NAMALWA (cell line): ENCODE measurements around the gene ELFN1.
"Not testable (repeated sequence)": the region's sequence is repeated elsewhere in the genome, so short reads cannot be mapped to it uniquely, and the experiment has no call there.

Experiments
- DNase-seq: peaks from one replicate; pipeline ENCODE4 v3.0.0-alpha.2; 2015; ENCODE audit warnings: low spot score

ELFN1 gene

GRCh38 chr7:1757601-1758000 is 87.5 kb downstream of the ELFN1 start:
- no peak for DNase-seq

GRCh38 chr7:1758028-1758858 is 88.2 kb downstream of the ELFN1 start:
- DNase-seq: peak; percentile 80

- no peak for DNase-seq
These were observed 88.9 kb downstream of the ELFN1 start for GRCh38 chr7:1758859-1759521.

GRCh38 chr7:1761097-1761496 is 91.0 kb downstream of the ELFN1 start:
- DNase-seq: no peak

GRCh38 chr7:1761774-1762173 is 91.7 kb downstream of the ELFN1 start:
- DNase-seq: no peak

GRCh38 chr7:1762238-1762945 is 92.3 kb downstream of the ELFN1 start:
- DNase-seq: no peak

GRCh38 chr7:1763033-1763432 is 93.0 kb downstream of the ELFN1 start:
- DNase-seq: no peak

GRCh38 chr7:1763911-1764310 is 93.8 kb downstream of the ELFN1 start:
- DNase-seq: not testable (repeated sequence)

GRCh38 chr7:1765336-1765735 is 95.3 kb downstream of the ELFN1 start:
- DNase-seq: no peak

- no peak for DNase-seq
These were observed 97.4 kb downstream of the ELFN1 start for GRCh38 chr7:1767524-1767923.

GRCh38 chr7:1768832-1769231 is 98.8 kb downstream of the ELFN1 start:
- DNase-seq: peak; percentile 52

GRCh38 chr7:1769286-1770200 is 99.5 kb downstream of the ELFN1 start:
- no peak for DNase-seq

GRCh38 chr7:1770331-1770730 is 100.3 kb downstream of the ELFN1 start:
- DNase-seq: no peak

- DNase-seq: no peak
These were observed 105.3 kb downstream of the ELFN1 start for GRCh38 chr7:1775389-1775788.

- DNase-seq: no peak
These were observed 107.0 kb downstream of the ELFN1 start for GRCh38 chr7:1777122-1777521.

GRCh38 chr7:1779445-1779844 is 109.4 kb downstream of the ELFN1 start:
- no peak for DNase-seq

GRCh38 chr7:1781369-1781768 is 111.3 kb downstream of the ELFN1 start:
- DNase-seq: no peak

GRCh38 chr7:1785839-1786238 is 115.8 kb downstream of the ELFN1 start:
- DNase-seq: no peak

- DNase-seq: no peak
These were observed 117.2 kb downstream of the ELFN1 start for GRCh38 chr7:1787241-1787640.

GRCh38 chr7:1787681-1788235 is 117.7 kb downstream of the ELFN1 start:
- no peak for DNase-seq

- DNase-seq: peak; percentile 48
These were observed 124.9 kb downstream of the ELFN1 start for GRCh38 chr7:1794888-1795542.
